HG03280 (cell line): Measurements from ENCODE around the gene P4HA2.

Experiments used
- ATAC-seq: cut with Tn5 transposase; IDR thresholded peaks from one replicate; pipeline ENCODE4 v1.9.1; 2021; ENCODE audit warnings: mild to moderate bottlenecking, moderate library complexity; ENCODE audit not compliant: unreplicated experiment

The P4HA2 gene

GRCh38 chr5:132253008-132253441 lies 25.4 kb upstream of the P4HA2 start:
- no peak for ATAC-seq

- no peak for ATAC-seq
These were observed 23.6 kb upstream of the P4HA2 start for GRCh38 chr5:132251220-132251725.

GRCh38 chr5:132250547-132250946 lies 22.9 kb upstream of the P4HA2 start:
- ATAC-seq, result no peak

GRCh38 chr5:132246806-132247205 lies 19.2 kb upstream of the P4HA2 start:
- ATAC-seq, result no peak

GRCh38 chr5:132245593-132245992 lies 17.9 kb upstream of the P4HA2 start:
- ATAC-seq, result no peak

- no peak for ATAC-seq
These were observed 15.8 kb upstream of the P4HA2 start for GRCh38 chr5:132243366-132243977.

GRCh38 chr5:132239776-132240175 lies 12.1 kb upstream of the P4HA2 start:
- ATAC-seq, result no peak

- ATAC-seq, result no peak
These were observed 11.3 kb upstream of the P4HA2 start for GRCh38 chr5:132238901-132239500.

- ATAC-seq, result peak; percentile 70
These were observed 10.6 kb upstream of the P4HA2 start for GRCh38 chr5:132238169-132238744.

GRCh38 chr5:132237670-132238069 lies 10.0 kb upstream of the P4HA2 start:
- ATAC-seq, result no peak

- no peak for ATAC-seq
These were observed 9.5 kb upstream of the P4HA2 start for GRCh38 chr5:132237141-132237540.

- no peak for ATAC-seq
These were observed 7.7 kb upstream of the P4HA2 start for GRCh38 chr5:132235340-132235739.

GRCh38 chr5:132234684-132235062 lies 7.0 kb upstream of the P4HA2 start:
- no peak for ATAC-seq

GRCh38 chr5:132233811-132234683 lies 6.4 kb upstream of the P4HA2 start:
- ATAC-seq, result no peak

GRCh38 chr5:132233081-132233480 lies 5.4 kb upstream of the P4HA2 start:
- ATAC-seq, result no peak

GRCh38 chr5:132232465-132232864 lies 4.8 kb upstream of the P4HA2 start:
- no peak for ATAC-seq

- ATAC-seq, result no peak
These were observed 3.2 kb upstream of the P4HA2 start for GRCh38 chr5:132230871-132231270.

- ATAC-seq, result no peak
These were observed 1.6 kb upstream of the P4HA2 start for GRCh38 chr5:132229236-132229635.

GRCh38 chr5:132228241-132229035 lies 785 bp upstream of the P4HA2 start:
- no peak for ATAC-seq

- ATAC-seq, result no peak
These were observed 493 bp downstream of the P4HA2 start for GRCh38 chr5:132227235-132227484.
